SK-N-SH (cell line): Measurements from ENCODE around the gene SERPINA9.

Experiments
- CTCF ChIP-seq: fragments of 200-600 bp; sonication (generic); IDR thresholded peaks from 2 replicates; pipeline ENCODE4 v1.6.1; 2017; ENCODE audit warnings: antibody characterized with exemption, mild to moderate bottlenecking, moderate library complexity
- ELF1 ChIP-seq: IDR thresholded peaks from 2 replicates; pipeline ENCODE4 v1.4.0; 2012
- MAX ChIP-seq: IDR thresholded peaks from 2 replicates; pipeline ENCODE4 v1.4.0; 2012; ENCODE audit warnings: low read depth
- NFIC ChIP-seq: IDR thresholded peaks from 2 replicates; pipeline ENCODE4 v1.4.0; 2012; ENCODE audit warnings: borderline replicate concordance
- NRF1 ChIP-seq: IDR thresholded peaks from 2 replicates; pipeline ENCODE4 v1.6.1; 2012; ENCODE audit warnings: low read depth, mild to moderate bottlenecking, low read length
- REST ChIP-seq: IDR thresholded peaks from 2 replicates; pipeline ENCODE4 v1.6.1; 2012; ENCODE audit warnings: mild to moderate bottlenecking, low read depth, low read length, moderate library complexity
- ZBTB33 ChIP-seq: IDR thresholded peaks from 2 replicates; pipeline ENCODE4 v1.4.0; 2012; ENCODE audit warnings: low read depth, borderline replicate concordance

- TF ChIP-seq ELF1 (no peak), CTCF (no peak), NRF1 (no peak), REST (no peak), NFIC (no peak), ZBTB33 (no peak), MAX (no peak)
These were observed 25.3 kb downstream of the SERPINA9 start for GRCh38 chr14:94450722-94451090.
